HG03432 (cell line): Measurements from ENCODE around the gene PRTFDC1.
"Not testable (repeated sequence)": the region's sequence is repeated elsewhere in the genome, so short reads cannot be mapped to it uniquely, and the experiment has no call there.

Experiments
- ATAC-seq: cut with Tn5 transposase; IDR thresholded peaks from one replicate; pipeline ENCODE4 v1.9.1; 2021; ENCODE audit warnings: mild to moderate bottlenecking, moderate library complexity; ENCODE audit not compliant: unreplicated experiment

The PRTFDC1 gene

DNA sequence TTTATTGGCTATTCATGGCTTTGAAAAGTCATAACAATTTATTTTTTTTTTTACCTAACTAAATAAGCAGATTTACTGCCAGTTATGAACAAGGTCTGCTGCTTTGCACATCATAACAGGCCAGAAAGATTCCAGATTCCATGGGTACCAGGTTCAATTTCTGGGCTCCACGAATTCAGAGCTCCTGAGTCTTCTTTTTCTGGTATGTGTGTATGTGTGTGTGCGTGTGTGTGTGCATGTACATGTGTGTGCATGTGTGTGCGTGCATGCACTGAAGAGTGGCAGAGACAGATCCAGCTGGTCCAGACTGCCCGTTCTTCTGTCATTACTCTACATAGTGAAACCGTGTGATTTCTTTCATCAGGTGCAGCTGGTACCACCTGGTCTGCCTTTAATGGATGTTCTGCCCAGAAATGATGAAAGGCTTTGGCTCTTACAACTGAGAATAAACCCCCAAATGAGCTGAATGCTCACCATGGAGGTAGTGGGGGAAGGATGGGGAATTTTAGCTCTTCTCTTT, 14.6 kb upstream of the PRTFDC1 start:
- ATAC-seq, result no peak

GRCh38 chr10:24965051-24965450, 12.6 kb upstream of the PRTFDC1 start:
- ATAC-seq, result no peak

DNA sequence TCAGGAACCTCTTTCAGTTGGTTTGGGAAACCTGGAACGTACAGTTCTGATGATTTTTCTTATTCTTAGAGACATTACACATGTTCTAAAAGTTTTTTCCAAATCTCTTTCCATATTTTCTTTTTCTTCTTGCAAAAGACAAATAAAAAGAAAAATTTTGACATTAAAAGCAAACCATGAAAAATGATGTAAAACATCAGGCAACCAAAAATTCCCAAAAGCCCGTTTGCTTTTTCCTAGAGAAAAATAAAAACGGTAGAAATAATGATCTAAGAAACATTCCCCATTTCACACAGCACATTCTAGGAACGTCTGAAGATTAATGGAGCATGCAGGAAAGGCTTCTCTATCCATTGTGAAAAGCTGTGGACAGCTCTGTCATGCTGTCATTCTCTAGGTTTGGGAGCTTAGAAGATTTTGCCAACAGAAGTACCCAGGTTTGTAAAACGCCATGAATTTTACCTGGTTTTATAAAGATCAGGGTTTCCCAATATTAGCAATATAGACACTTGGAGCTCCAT, 11.2 kb upstream of the PRTFDC1 start:
- no peak for ATAC-seq

- ATAC-seq, result no peak
Observed at GRCh38 chr10:24962995-24963394, 10.6 kb upstream of the PRTFDC1 start.

DNA sequence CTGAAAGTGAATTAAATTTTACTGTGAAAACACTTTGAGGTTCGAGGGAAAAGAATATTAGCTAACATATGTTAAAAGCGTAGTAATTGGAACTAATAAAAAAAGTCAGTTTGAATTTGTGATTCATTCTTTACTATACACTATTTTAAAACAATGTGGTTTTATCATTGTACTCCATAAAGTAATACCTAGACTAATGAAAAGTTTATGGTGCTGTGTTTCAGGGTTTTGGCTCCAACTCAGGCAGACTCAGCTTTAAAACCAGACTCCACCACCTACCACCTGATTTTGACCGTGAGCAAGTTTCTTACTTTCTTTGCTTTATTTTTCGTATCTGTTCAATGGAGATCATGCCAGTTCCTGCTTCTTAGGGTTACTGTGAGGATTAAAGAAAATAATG, 9.2 kb upstream of the PRTFDC1 start:
- ATAC-seq, result no peak

DNA sequence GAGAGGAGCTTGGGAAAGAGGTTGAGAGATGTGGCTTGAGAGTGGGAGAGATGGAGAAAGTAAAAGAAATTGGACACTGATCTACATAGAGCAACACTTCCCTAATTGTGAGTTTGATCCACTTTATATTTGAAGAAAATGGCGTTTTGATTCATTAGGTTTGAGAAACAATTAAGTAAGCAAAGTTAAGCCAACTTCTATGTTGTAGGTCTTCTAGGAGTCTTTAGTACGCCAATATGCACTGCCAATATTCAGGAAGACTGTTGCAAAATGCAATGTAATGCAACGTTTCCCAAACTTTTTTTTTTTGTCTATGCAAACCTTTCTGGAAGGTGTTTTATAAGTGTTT, 7.0 kb upstream of the PRTFDC1 start:
- no peak for ATAC-seq

DNA sequence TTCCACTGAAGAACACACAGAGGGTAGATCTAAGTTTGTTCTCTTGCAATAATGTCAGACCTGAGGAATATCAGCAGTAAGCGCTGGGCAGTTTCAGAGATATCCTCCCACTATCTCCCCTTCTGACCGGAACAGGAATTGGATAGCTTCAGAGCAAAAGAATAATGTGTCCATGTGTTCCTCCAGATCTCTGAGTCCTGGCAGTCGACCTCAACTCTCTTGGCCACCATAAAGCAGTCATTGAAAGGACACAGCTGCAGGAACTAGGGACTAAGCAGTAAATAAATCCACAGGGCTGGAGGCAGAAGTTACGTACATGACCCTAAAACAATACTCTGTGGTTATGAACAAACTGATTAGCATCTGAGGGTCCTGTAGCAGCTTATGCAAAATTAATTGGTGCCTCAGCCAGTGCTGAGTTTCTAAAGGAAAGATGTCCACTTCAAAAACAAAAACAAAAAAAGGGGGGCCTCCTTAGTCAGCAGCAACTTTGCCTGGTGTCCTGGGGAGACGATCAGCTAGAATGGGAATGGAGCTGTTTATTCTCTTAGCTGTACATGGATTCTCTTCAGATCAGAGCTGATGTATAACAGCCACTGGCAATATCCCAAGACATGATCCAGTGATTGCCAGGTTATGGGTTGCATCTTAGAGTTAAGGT, 6.4 kb upstream of the PRTFDC1 start:
- ATAC-seq, result no peak

DNA sequence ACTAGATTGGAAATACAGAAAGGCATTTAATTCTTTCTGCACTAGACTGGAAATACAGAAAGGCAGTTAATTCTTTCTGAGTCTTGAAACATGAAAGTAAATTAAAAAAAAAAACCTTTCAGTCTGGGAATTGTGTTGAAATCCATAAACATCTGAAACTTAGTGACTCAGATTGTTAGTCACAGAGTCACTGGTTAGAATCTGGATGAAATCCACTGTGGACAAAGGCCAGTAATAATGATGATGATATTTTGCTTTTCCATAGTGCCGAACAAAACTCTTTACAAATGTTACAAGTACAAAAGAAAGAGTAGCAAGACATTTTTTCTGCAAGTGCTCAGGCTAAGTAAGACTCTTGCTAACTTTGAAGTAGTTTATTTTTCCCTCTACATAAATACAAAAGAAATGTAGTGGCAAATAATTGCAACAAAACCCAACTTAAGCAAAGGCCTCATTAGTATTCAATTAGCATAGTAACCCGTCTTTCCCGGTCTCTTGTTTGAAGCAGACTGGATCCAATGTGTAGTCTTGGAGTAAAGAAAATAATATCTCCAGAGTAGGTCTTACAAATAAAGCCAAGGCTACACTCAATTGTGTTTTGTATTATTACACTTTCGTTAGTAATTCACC, 5.8 kb upstream of the PRTFDC1 start:
- no peak for ATAC-seq

DNA sequence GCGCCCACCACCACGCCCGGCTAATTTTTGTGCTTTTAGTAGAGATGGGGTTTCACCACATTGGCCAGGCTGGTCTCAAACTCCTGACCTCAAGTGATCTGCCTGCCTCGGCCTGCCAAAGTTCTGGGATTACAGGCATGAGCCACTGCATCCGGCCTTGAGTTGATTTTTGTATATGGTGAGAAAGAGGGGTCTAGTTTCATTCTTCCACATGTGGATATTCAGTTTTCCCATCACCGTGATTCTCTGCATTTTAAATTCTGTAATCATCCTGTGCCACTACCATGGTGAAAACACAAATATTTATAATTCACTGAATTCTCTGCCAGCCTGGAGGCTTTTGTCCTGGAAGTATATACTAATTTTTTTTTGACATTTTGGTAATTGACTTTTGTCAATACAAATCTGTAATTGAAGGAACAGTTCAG, 5.2 kb upstream of the PRTFDC1 start:
- ATAC-seq, result not testable (repeated sequence)

DNA sequence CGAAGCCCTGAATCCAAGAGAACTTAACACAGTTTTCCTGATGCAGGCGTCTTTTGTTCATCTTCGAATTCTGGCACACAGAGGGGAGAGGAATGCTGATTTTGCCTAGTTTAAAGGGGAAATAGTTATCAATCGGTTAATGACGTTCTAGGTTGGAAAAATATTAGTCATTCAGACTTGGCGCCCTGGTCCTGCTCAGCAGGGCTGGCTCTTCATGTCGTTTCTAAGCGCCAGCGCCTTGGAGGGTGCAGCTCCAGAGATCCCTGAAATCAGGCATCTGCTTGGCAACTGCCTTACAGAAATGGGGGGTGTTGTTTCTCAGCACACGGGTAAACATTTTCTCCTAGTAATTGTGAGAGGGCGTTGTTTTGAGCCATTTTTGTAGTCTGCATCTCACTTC, 1.3 kb upstream of the PRTFDC1 start:
- no peak for ATAC-seq

GRCh38 chr10:24952707-24953645, 570 bp upstream of the PRTFDC1 start:
- peak; percentile 81 for ATAC-seq

DNA sequence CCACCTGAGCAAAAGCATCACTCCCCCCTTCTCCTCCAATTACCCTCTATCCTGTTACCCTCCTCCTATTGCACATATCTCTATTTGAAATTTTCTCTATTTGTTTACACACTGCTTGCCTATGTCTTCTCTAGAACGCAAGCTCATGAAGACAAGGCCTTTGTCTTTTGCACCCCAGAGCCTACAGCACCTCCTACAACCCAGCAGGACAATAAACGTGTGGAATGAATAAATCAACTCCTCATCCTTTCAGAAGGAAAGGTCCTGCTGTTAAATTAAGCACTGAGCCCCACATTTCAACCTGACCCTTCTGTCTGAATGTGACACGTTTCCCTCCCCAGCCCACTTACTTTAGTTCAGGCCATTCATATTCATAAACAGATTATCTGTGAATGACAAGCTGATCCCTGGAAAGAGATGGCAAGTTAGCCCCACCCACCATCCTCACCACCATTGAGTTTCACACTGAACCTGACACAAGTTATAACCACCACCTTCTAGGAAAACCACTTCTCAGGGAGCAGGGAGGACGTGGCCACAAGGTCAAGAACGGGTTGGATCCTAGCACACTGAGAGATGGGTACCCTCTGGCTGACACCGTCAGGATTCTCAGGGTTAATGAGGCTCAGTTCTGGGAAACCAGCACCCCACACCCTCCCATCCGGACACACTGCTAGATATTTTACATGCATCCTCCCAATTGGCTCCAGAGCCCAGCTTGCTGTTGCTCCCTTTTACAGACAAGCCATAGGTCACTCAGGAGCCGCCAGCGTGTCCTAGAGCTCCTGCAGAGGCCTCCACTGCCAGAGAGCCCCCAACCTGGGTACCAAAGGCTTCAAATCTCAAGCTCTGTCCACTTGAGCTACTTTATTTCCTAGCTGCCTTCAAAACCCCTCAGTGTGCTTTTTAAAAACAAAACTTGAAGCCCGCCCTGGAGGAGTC, 934 bp downstream of the PRTFDC1 start:
- ATAC-seq, result no peak

DNA sequence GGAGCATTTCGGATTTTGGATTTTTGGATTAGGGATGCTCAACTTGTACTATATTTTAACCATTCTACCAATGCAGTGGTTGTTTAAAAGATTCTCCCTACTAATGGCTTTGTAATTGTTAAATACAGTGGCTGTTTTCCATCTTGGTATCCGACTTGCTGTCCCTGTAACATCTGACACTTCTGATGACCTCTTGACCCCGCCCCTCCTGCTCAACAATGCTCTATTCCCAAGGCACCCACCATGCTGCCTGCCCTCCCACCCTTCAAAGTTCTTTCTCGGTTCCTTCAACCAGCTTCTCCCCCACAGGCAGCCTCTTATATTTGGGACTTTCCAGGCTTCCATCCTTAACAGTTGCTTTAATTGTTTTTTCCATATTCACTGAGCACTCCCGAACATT, 2.0 kb downstream of the PRTFDC1 start:
- ATAC-seq, result no peak

DNA sequence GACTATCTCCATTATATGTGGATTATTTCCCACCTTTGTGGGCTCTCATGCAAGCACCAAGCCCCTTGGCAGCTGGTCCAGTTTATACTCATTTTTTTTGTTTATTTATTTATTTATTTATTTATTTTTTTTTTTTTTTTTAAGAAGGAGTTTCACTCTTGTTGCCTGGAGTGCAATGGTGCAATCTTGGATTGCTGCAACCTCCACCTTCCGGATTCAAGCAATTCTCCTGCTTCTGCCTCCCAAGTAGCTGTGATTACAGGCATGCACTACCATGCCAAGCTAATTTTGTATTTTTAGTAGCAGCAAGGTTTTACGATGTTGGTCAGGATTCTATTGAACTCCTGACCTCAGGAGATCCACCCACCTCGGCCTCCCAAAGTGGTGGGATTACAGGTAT, 2.8 kb downstream of the PRTFDC1 start:
- no peak for ATAC-seq

- ATAC-seq, result peak; percentile 77
Observed at GRCh38 chr10:24947304-24948097, 4.9 kb downstream of the PRTFDC1 start.

DNA sequence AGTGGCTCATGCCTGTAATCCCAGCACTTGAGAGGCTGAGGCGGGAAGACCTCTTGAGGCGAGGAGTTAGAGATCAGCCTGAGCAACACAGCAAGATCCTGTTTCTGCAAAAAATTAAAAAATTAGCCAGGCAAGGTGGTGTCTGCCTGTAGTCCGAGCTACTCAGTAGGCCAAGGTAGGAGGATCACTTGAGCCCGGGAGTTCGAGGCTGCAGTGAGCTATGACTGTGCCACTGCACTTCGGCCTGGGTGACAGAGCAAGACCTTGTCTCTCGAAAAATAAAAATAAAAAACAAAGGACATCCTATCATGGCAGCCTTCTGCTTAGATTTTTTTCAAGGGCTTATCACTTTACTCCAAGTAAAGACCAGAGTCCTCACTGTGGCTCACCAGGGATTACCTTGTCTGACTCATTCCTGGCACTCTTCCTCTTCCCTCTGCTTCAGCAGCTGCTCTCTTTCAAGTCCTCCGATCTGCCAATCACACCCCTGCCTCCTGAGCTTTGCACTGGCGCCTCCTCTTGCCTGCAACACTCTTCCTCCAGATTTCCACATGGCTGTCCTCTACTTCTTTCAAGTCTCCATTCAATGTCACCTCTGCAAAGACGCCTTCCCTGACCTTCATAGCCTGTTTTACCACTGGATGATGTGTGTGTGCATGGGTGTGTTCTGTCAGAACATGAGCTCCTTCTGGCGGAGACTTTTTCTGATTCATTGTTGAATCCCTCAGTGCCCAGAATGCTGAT, 7.7 kb downstream of the PRTFDC1 start:
- ATAC-seq, result no peak

GRCh38 chr10:24938525-24938924, 13.9 kb downstream of the PRTFDC1 start:
- no peak for ATAC-seq

DNA sequence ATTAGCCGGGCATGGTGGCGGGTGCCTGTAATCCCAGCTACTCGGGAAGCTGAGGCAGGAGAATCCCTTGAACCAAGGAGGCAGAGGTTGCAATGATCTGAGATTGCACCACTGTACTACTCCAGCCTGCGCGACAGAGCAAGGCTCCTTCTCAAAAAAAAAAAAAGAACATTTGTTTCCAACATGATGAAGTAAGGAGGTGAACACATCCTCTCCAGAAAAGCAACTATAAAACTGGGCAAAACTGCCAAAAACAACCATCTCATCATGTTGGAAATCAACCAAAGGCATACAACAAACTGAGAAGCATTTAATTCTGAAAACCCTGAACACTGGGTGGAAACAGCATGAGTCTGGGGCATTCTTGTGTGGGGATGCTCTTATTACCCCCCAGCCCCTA, 14.3 kb downstream of the PRTFDC1 start:
- no peak for ATAC-seq
